Peyer's patch (tissue), 4 donors: ENCODE measurements around the gene RSAD1. TPM values are rescaled to one million over a fixed set of nuclear protein-coding genes. Genes with fewer than 3 reads are reported as not detected.
"Not testable (repeated sequence)": the region's sequence is repeated elsewhere in the genome, so short reads cannot be mapped to it uniquely, and the experiment has no call there.

ENCODE experiments used
- DNase-seq, 3 donors: peaks; one replicate each; pipeline ENCODE4 v3.0.0-alpha.2; 2017 to 2019
- H3K27ac ChIP-seq, 4 donors: fragments of 200-600 bp; sonication (generic); one replicate each; pipeline ENCODE4 v1.5.1; 2016 to 2019
- H3K27me3 ChIP-seq, 2 donors: fragments of 200-600 bp; sonication (generic); one replicate each; pipeline ENCODE4 v1.5.1; 2019
- H3K36me3 ChIP-seq, 3 donors: fragments of 200-600 bp; sonication (generic); one replicate each; pipeline ENCODE4 v1.5.1; 2016 to 2019
- H3K4me1 ChIP-seq, 4 donors: fragments of 200-600 bp; sonication (generic); one replicate each; pipeline ENCODE4 v1.5.1; 2016 to 2019
- H3K4me3 ChIP-seq, 4 donors: fragments of 200-600 bp; sonication (generic); 1 replicate in 3 of 4; 2 replicates in 1 of 4; pipeline ENCODE4 v1.5.1; 2016 to 2019; ENCODE audit warnings: mild to moderate bottlenecking in 1 of 4
- H3K9me3 ChIP-seq, 4 donors: fragments of 200-600 bp; sonication (generic); one replicate each; pipeline ENCODE4 v1.5.1; 2016 to 2019; ENCODE audit warnings: mild to moderate bottlenecking in 1 of 4
- CTCF ChIP-seq, 6 experiments: fragments of 450-650 bp in 4 of 6; fragments of 200-600 bp in 2 of 6; sonication (generic) in 1 of 6; IDR thresholded peaks; one replicate each; pipeline ENCODE4 v1.5.1; 2017 to 2019; ENCODE audit warnings: antibody characterized with exemption in 6 of 6, mild to moderate bottlenecking in 3 of 6, moderate library complexity in 1 of 6
- POLR2A ChIP-seq, 2 donors: fragments of 450-650 bp; IDR thresholded peaks; one replicate each; pipeline ENCODE4 v1.5.1; 2017; ENCODE audit warnings: antibody characterized with exemption in 2 of 2, mild to moderate bottlenecking in 2 of 2, moderate library complexity in 2 of 2
- total RNA-seq, 4 donors: library from RNA; depleted of rRNA; stranded (reverse); fragments of >200 nt; gene quantifications; one replicate each; pipeline ENCODE4 v1.1.0, GENCODE V29; 2016

RSAD1 gene
- total RNA-seq, 4 donors from 2014 or later = 24.3 to 53.4 (median 39.5) TPM

GRCh38 chr17:50475775-50476544 lies 2.7 kb upstream of the RSAD1 start:
- DNase-seq = peak in 1 of 3 donors; percentile 16

GRCh38 chr17:50476545-50477315 lies 1.9 kb upstream of the RSAD1 start:
- peaks cover 0 to 19% (median 0%) of the 10 kb centered on the region in 3 donors for H3K36me3 ChIP-seq
- H3K27ac ChIP-seq = peak overlapping the region in 3 of 4 donors; percentile 66 to 79 (median 66)
- DNase-seq = peak in 2 of 3 donors; percentile 53 to 72
- H3K27me3 ChIP-seq = no peaks in the 10 kb centered on the region
- peak overlapping the region in 2 of 4 donors; percentile 40 to 48 for H3K4me3 ChIP-seq
- H3K4me1 ChIP-seq = peaks cover 0 to 14% (median 3%) of the 10 kb centered on the region in 4 donors
- no peaks in the 10 kb centered on the region for H3K9me3 ChIP-seq
- TF ChIP-seq POLR2A (IDR thresholded peaks at IDR 0.05) = peak; percentile 67 to 71
- TF ChIP-seq CTCF (IDR thresholded peaks at IDR 0.05) = no peak

More at GRCh38 chr17:50475775-50476544, 2.7 kb upstream of the RSAD1 start:
- not testable (repeated sequence) for H3K9me3 ChIP-seq, H3K27me3 ChIP-seq
- Histone ChIP-seq H3K4me1 (peaks cover 0 to 14% (median 3%) of the 10 kb centered on the region in 4 donors), H3K36me3 (peaks cover 0 to 26% (median 0%) of the 10 kb centered on the region in 3 donors), H3K4me3 (peak overlapping the region in 2 of 4 donors; percentile 40 to 48), H3K27ac (peak overlapping the region in 3 of 4 donors; percentile 66 to 79 (median 66))
- peak in 1 of 2 donors; percentile 31 for TF ChIP-seq POLR2A (IDR thresholded peaks at IDR 0.05)

GRCh38 chr17:50477976-50478375 lies 684 bp upstream of the RSAD1 start:
- peak overlapping the region in 3 of 4 donors; percentile 71 to 74 (median 72) for H3K4me3 ChIP-seq
- H3K9me3 ChIP-seq = no peaks in the 10 kb centered on the region
- H3K27me3 ChIP-seq = no peaks in the 10 kb centered on the region
- H3K27ac ChIP-seq = peak overlapping the region; percentile 82 to 90 (median 90)
- H3K36me3 ChIP-seq = peaks cover 0 to 19% (median 0%) of the 10 kb centered on the region in 3 donors
- TF ChIP-seq CTCF (IDR thresholded peaks at IDR 0.05) = no peak
- no peak for TF ChIP-seq POLR2A (IDR thresholded peaks at IDR 0.05)
- H3K4me1 ChIP-seq = peaks cover 0 to 19% (median 5%) of the 10 kb centered on the region in 4 donors
- no peak for DNase-seq

- TF ChIP-seq CTCF (IDR thresholded peaks at IDR 0.05) (peak; percentile 22 to 67 (median 58)), POLR2A (IDR thresholded peaks at IDR 0.05) (no peak)
- Histone ChIP-seq H3K36me3 (peaks cover 0 to 21% (median 0%) of the 10 kb centered on the region in 3 donors), H3K4me3 (peak overlapping the region; percentile 71 to 81 (median 73)), H3K4me1 (peaks cover 0 to 21% (median 5%) of the 10 kb centered on the region in 4 donors), H3K9me3 (no peaks in the 10 kb centered on the region), H3K27me3 (no peaks in the 10 kb centered on the region), H3K27ac (peak overlapping the region; percentile 82 to 90 (median 90))
- DNase-seq = peak; percentile 79 to 91 (median 86)
Measured at GRCh38 chr17:50479522-50480141, 972 bp downstream of the RSAD1 start.

- peak overlapping the region in 1 of 4 donors; percentile 89 for H3K27ac ChIP-seq
- H3K4me3 ChIP-seq = no peak overlapping the region
Measured at GRCh38 chr17:50480142-50480764, 1.6 kb downstream of the RSAD1 start.

More at GRCh38 chr17:50480142-50480764, 1.6 kb downstream of the RSAD1 start:
- H3K4me1 ChIP-seq = peaks cover 0 to 21% (median 5%) of the 10 kb centered on the region in 4 donors
- DNase-seq = peak in 2 of 3 donors; percentile 3 to 48
- TF ChIP-seq POLR2A (IDR thresholded peaks at IDR 0.05) = no peak
- TF ChIP-seq CTCF (IDR thresholded peaks at IDR 0.05) = no peak
- no peaks in the 10 kb centered on the region for H3K9me3 ChIP-seq
- H3K36me3 ChIP-seq = peaks cover 0 to 28% (median 0%) of the 10 kb centered on the region in 3 donors
- no peaks in the 10 kb centered on the region for H3K27me3 ChIP-seq
